ENCODE measurements around the gene KIAA1958.

DNA sequence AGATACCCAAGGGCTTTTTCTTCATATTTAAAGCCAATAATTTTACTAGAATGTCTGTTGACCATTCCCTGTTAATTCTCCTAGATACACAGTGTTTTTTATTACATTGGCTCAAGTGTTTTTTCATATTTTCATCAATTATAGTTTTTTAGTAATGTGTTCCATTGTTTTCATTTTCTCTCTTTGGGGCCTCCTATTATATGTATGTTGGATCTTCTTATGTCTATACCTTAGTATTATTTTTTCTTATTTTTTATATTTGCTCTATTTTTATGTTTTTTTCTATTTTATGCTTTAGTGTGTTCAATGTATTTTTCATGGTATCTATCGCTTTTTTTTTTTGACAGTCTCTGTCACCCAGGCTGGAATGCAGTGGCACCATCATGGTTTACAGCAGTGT, 7.5 kb downstream of the KIAA1958 start:
- TF ChIP-seq, protein P1, sequence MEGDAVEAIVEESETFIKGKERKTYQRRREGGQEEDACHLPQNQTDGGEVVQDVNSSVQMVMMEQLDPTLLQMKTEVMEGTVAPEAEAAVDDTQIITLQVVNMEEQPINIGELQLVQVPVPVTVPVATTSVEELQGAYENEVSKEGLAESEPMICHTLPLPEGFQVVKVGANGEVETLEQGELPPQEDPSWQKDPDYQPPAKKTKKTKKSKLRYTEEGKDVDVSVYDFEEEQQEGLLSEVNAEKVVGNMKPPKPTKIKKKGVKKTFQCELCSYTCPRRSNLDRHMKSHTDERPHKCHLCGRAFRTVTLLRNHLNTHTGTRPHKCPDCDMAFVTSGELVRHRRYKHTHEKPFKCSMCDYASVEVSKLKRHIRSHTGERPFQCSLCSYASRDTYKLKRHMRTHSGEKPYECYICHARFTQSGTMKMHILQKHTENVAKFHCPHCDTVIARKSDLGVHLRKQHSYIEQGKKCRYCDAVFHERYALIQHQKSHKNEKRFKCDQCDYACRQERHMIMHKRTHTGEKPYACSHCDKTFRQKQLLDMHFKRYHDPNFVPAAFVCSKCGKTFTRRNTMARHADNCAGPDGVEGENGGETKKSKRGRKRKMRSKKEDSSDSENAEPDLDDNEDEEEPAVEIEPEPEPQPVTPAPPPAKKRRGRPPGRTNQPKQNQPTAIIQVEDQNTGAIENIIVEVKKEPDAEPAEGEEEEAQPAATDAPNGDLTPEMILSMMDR (IDR thresholded peaks at IDR 0.05): no peak
- no peak for TF ChIP-seq POLR2AphosphoS5 (IDR thresholded peaks at IDR 0.05)

All from breast epithelium (tissue), 3 donors.